Upper lobe of left lung (tissue), 4 donors: ENCODE data around the gene GATB.

Experiments used
- EP300 ChIP-seq, 4 donors: sonication (generic); formaldehyde crosslinking; IDR thresholded peaks; one replicate each; pipeline ENCODE4 v1.5.1; 2017; ENCODE audit warnings: antibody characterized with exemption in 4 of 4, control low read depth in 2 of 4
- POLR2A ChIP-seq, 4 donors: fragments of 450-650 bp; IDR thresholded peaks; one replicate each; pipeline ENCODE4 v1.5.1; 2016 to 2017; ENCODE audit warnings: antibody characterized with exemption in 4 of 4, mild to moderate bottlenecking in 2 of 4
- TF ChIP-seq, protein P1 (sequence below), 6 experiments: fragments of 450-650 bp in 4 of 6; fragments of 200-600 bp in 2 of 6; sonication (generic) in 2 of 6; IDR thresholded peaks; one replicate each; pipeline ENCODE4 v1.5.1; 2016 to 2019; ENCODE audit warnings: antibody characterized with exemption in 6 of 6

DNA sequence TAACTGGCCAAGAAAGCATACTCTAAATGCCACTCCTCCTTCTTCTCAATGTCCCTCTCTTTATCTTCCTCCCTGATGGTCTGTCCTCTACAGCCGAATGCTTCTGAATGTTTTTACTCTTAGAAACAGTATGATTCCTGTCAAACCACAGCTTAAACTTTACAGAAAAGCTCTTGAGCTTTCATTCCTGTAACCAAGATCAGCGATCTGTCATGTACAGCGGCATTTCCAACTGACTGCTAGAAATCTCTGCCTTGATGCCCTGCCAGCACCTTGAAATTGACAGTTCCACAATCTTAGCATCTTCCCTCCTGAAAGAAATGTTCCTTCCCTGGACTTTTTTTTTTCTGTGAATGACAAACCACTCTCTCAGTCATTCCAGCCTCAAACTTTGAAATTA, 11.5 kb upstream of the GATB start:
- TF ChIP-seq POLR2A (IDR thresholded peaks at IDR 0.05), result no peak
- TF ChIP-seq, protein P1, sequence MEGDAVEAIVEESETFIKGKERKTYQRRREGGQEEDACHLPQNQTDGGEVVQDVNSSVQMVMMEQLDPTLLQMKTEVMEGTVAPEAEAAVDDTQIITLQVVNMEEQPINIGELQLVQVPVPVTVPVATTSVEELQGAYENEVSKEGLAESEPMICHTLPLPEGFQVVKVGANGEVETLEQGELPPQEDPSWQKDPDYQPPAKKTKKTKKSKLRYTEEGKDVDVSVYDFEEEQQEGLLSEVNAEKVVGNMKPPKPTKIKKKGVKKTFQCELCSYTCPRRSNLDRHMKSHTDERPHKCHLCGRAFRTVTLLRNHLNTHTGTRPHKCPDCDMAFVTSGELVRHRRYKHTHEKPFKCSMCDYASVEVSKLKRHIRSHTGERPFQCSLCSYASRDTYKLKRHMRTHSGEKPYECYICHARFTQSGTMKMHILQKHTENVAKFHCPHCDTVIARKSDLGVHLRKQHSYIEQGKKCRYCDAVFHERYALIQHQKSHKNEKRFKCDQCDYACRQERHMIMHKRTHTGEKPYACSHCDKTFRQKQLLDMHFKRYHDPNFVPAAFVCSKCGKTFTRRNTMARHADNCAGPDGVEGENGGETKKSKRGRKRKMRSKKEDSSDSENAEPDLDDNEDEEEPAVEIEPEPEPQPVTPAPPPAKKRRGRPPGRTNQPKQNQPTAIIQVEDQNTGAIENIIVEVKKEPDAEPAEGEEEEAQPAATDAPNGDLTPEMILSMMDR (IDR thresholded peaks at IDR 0.05), result no peak
- no peak for TF ChIP-seq EP300 (IDR thresholded peaks at IDR 0.05)
